Lung (tissue), 12 donors: Measurements from ENCODE around the gene PIK3AP1. TPM values are rescaled to one million over a fixed set of nuclear protein-coding genes. Genes with fewer than 3 reads are reported as not detected.
"Not testable (repeated sequence)": the region's sequence is repeated elsewhere in the genome, so short reads cannot be mapped to it uniquely, and the experiment has no call there.

Experiments
- ATAC-seq: fragments of 200-7000 bp; cut with Tn5 transposase; one replicate; pipeline ENCODE4 v1.9.1; 2020; ENCODE audit warnings: moderate number of reproducible peaks; ENCODE audit not compliant: insufficient read depth, low FRiP score
- DNase-seq, 3 donors: peaks; one replicate each; pipeline ENCODE4 v3.0.0-alpha.2; 2013 to 2017
- H3K27ac ChIP-seq, 2 donors: one replicate each; pipeline ENCODE4 v1.5.1; 2013; ENCODE audit warnings: mild to moderate bottlenecking in 2 of 2, moderate library complexity in 2 of 2, control low read depth in 1 of 2, inconsistent platforms in 1 of 2, low read depth in 1 of 2, low read length in 1 of 2
- H3K27me3 ChIP-seq, 3 donors: one replicate each; pipeline ENCODE4 v1.5.1; 2013; ENCODE audit warnings: low read length in 2 of 3; ENCODE audit not compliant: control insufficient read depth in 3 of 3, insufficient read depth in 3 of 3
- H3K36me3 ChIP-seq, 4 donors: one replicate each; pipeline ENCODE4 v1.5.1; 2013; ENCODE audit warnings: low read length in 4 of 4, mild to moderate bottlenecking in 1 of 4, moderate library complexity in 1 of 4; ENCODE audit not compliant: control insufficient read depth in 4 of 4, insufficient read depth in 4 of 4
- H3K4me1 ChIP-seq, 5 donors: one replicate each; pipeline ENCODE4 v1.5.1; 2013; ENCODE audit warnings: low read length in 5 of 5, mild to moderate bottlenecking in 2 of 5, moderate library complexity in 1 of 5; ENCODE audit not compliant: control insufficient read depth in 5 of 5, insufficient read depth in 5 of 5
- H3K4me3 ChIP-seq: one replicate; pipeline ENCODE4 v1.5.1; 2013; ENCODE audit warnings: mild to moderate bottlenecking, control low read depth, moderate library complexity
- H3K9ac ChIP-seq, 2 donors: one replicate each; pipeline ENCODE4 v1.5.1; 2013; ENCODE audit warnings: low read length in 2 of 2, control low read depth in 1 of 2; ENCODE audit not compliant: insufficient read depth in 1 of 2
- H3K9me3 ChIP-seq, 4 donors: one replicate each; pipeline ENCODE4 v1.5.1; 2013; ENCODE audit warnings: low read length in 3 of 4, mild to moderate bottlenecking in 1 of 4, moderate library complexity in 1 of 4; ENCODE audit not compliant: control insufficient read depth in 4 of 4, insufficient read depth in 3 of 4
- CTCF ChIP-seq: IDR thresholded peaks from 2 replicates; pipeline ENCODE4 v1.5.1; 2012; ENCODE audit warnings: mild to moderate bottlenecking; ENCODE audit errors: control extremely low read depth, extremely low read depth
- WGBS, 2 donors: extraction: QIAGEN DNeasy Blood & Tissue Kit; methylation state at CpG; one replicate each; pipeline ENCODE4 v1.1.7; 2013; 5-methylcytosine and 5-hydroxymethylcytosine counted together
- polyA plus RNA-seq, 2 donors: library from polyadenylated mRNA; stranded (reverse); fragments of 200-250 nt; gene quantifications; one replicate each; pipeline ENCODE4 v1.2.1, GENCODE V29; 2013
- total RNA-seq, 2 donors: library from RNA; depleted of rRNA in 1 of 2; stranded (reverse); fragments of >200 nt in 1 of 2; gene quantifications; one replicate each; pipeline ENCODE4 v1.2.1, GENCODE V29; 2014 to 2021
- donor health status: control.
- donor health status: control.
- donor health status: Bipolar disorder and iron deficiency.
- donor health status: healthy.
- donor health status: DM: yes; HTN: yes; CAD: no.

The PIK3AP1 gene
- total and polyA plus RNA-seq, 4 donors, result 7.3 to 120 (median 30.4) TPM

- peaks cover 0 to 17% (median 3%) of the 10 kb centered on the region in 5 donors for H3K4me1 ChIP-seq
- H3K9ac ChIP-seq, result no peak overlapping the region
- no peak overlapping the region for H3K4me3 ChIP-seq
- whole genome bisulfite sequencing, 2 donors, result 23 to 30% methylated on average over 1 of the region's 1 CpG
- DNase-seq, result no peak
- ATAC-seq, result no peak
- no peaks in the 10 kb centered on the region for H3K27me3 ChIP-seq
- H3K9me3 ChIP-seq, result no peaks in the 10 kb centered on the region
- peaks cover 0 to 3% (median 0%) of the 10 kb centered on the region in 4 donors for H3K36me3 ChIP-seq
- H3K27ac ChIP-seq, result no peak overlapping the region
- no peak for TF ChIP-seq CTCF
Measured at GRCh38 chr10:96576277-96576980, 143.9 kb downstream of the PIK3AP1 start.

GRCh38 chr10:96574564-96574963, 145.8 kb downstream of the PIK3AP1 start:
- not testable (repeated sequence) for DNase-seq, ATAC-seq, H3K27ac ChIP-seq, H3K4me3 ChIP-seq, H3K9me3 ChIP-seq, H3K36me3 ChIP-seq, H3K9ac ChIP-seq, H3K27me3 ChIP-seq
- H3K4me1 ChIP-seq, result peaks cover 0 to 24% (median 4%) of the 10 kb centered on the region in 5 donors
- WGBS, 2 donors, result 93 to 100% methylated on average over 2 of the region's 2 CpGs

- H3K27me3 ChIP-seq, result no peaks in the 10 kb centered on the region
- H3K27ac ChIP-seq, result no peak overlapping the region
- no peak overlapping the region for H3K4me3 ChIP-seq
- ATAC-seq, result no peak
- H3K9ac ChIP-seq, result no peak overlapping the region
- no peaks in the 10 kb centered on the region for H3K9me3 ChIP-seq
- H3K4me1 ChIP-seq, result peaks cover 0 to 24% (median 6%) of the 10 kb centered on the region in 5 donors
- no peak for TF ChIP-seq CTCF
- DNase-seq, result no peak
- WGBS, 2 donors, result 86 to 94% methylated on average over 5 of the region's 5 CpGs
- H3K36me3 ChIP-seq, result peaks cover 0 to 3% (median 0%) of the 10 kb centered on the region in 4 donors
Measured at GRCh38 chr10:96573036-96573435, 147.3 kb downstream of the PIK3AP1 start.

GRCh38 chr10:96570983-96571964, 149.0 kb downstream of the PIK3AP1 start:
- ATAC-seq (no peak), DNase-seq (no peak)
- Histone ChIP-seq H3K4me1 (peaks cover 0 to 18% (median 8%) of the 10 kb centered on the region in 5 donors), H3K9me3 (no peaks in the 10 kb centered on the region), H3K27me3 (no peaks in the 10 kb centered on the region), H3K4me3 (no peak overlapping the region), H3K9ac (no peak overlapping the region), H3K27ac (no peak overlapping the region), H3K36me3 (peaks cover 0 to 3% (median 2%) of the 10 kb centered on the region in 4 donors)
- 85 to 87% methylated on average over 10 of the region's 10 CpGs for WGBS, 2 donors
- TF ChIP-seq CTCF, result no peak
